ENCODE measurements around the gene AMPD2.

- no peak for TF ChIP-seq BACH2 (CRISPR knock-in tag; IDR thresholded peaks at IDR 0.05; ENCODE audit: borderline replicate concordance)
- TF ChIP-seq, protein P1, sequence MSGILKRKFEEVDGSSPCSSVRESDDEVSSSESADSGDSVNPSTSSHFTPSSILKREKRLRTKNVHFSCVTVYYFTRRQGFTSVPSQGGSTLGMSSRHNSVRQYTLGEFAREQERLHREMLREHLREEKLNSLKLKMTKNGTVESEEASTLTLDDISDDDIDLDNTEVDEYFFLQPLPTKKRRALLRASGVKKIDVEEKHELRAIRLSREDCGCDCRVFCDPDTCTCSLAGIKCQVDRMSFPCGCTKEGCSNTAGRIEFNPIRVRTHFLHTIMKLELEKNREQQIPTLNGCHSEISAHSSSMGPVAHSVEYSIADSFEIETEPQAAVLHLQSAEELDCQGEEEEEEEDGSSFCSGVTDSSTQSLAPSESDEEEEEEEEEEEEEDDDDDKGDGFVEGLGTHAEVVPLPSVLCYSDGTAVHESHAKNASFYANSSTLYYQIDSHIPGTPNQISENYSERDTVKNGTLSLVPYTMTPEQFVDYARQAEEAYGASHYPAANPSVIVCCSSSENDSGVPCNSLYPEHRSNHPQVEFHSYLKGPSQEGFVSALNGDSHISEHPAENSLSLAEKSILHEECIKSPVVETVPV (CRISPR knock-in tag; IDR thresholded peaks at IDR 0.05): 0 out of 2 replicates have a peak, but pooled peaks have one; percentile 49
Observed at GRCh38 chr1:109640285-109640865, 20.7 kb downstream of the AMPD2 start.

All from SK-N-SH treated with all-trans-retinoic acid at 6 μM for 48 hours (cell line).